SK-N-SH treated with all-trans-retinoic acid at 6 μM for 48 hours (cell line): Measurements from ENCODE around the gene OPA1.

ENCODE experiments used
- ATAC-seq: fragments of 200-7000 bp; cut with Tn5 transposase; 3 replicates; pipeline ENCODE4 v1.9.1; 2020; ENCODE audit warnings: mild to moderate bottlenecking, moderate library complexity
- ARNTL ChIP-seq: fragments of 450-650 bp; formaldehyde crosslinking; IDR thresholded peaks from 2 replicates; pipeline ENCODE4 v1.5.0; 2020; ENCODE audit warnings: low read depth, mild to moderate bottlenecking, moderate library complexity, borderline replicate concordance
- CSDC2 ChIP-seq: fragments of 250-450 bp; sonication (Bioruptor Pico); IDR thresholded peaks from 2 replicates; pipeline ENCODE4 v1.5.0; 2020; ENCODE audit warnings: mild to moderate bottlenecking, moderate library complexity
- ESRRG ChIP-seq: fragments of 250-450 bp; sonication (Bioruptor Pico); IDR thresholded peaks from 2 replicates; pipeline ENCODE4 v1.6.1; 2021; ENCODE audit warnings: mild to moderate bottlenecking
- GLIS3 ChIP-seq: fragments of 250-450 bp; sonication (Bioruptor Pico); IDR thresholded peaks from 2 replicates; pipeline ENCODE4 v1.5.0; 2020; ENCODE audit warnings: mild to moderate bottlenecking, moderate library complexity
- ISL1 ChIP-seq: fragments of 250-450 bp; sonication (Bioruptor Pico); IDR thresholded peaks from 2 replicates; pipeline ENCODE4 v2.1.2; 2022; ENCODE audit warnings: mild to moderate bottlenecking, moderate library complexity
- OSR1 ChIP-seq: fragments of 250-450 bp; sonication (Bioruptor Pico); IDR thresholded peaks from 2 replicates; pipeline ENCODE4 v1.8.0; 2022; ENCODE audit warnings: moderate library complexity, mild to moderate bottlenecking, inconsistent platforms
- RARB ChIP-seq: fragments of 250-450 bp; sonication (Bioruptor Pico); IDR thresholded peaks from 2 replicates; pipeline ENCODE4 v1.8.0; 2021; ENCODE audit warnings: mild to moderate bottlenecking, moderate library complexity
- SNAI2 ChIP-seq: fragments of 250-450 bp; sonication (Bioruptor Pico); IDR thresholded peaks from 2 replicates; pipeline ENCODE4 v1.5.0; 2020; ENCODE audit warnings: mild to moderate bottlenecking, moderate library complexity
- TCF4 ChIP-seq: fragments of 250-450 bp; sonication (Bioruptor Pico); IDR thresholded peaks from 2 replicates; pipeline ENCODE4 v1.8.0; 2021; ENCODE audit warnings: mild to moderate bottlenecking, moderate library complexity, borderline replicate concordance
- TOX ChIP-seq: fragments of 250-450 bp; sonication (Bioruptor Pico); IDR thresholded peaks from 2 replicates; pipeline ENCODE4 v1.8.0; 2021; ENCODE audit warnings: mild to moderate bottlenecking, moderate library complexity, borderline replicate concordance
- ZC3H10 ChIP-seq: fragments of 250-450 bp; sonication (Bioruptor Pico); IDR thresholded peaks from 2 replicates; pipeline ENCODE4 v1.5.1; 2021; ENCODE audit warnings: mild to moderate bottlenecking, moderate library complexity
- ZFP30 ChIP-seq: fragments of 450-650 bp; formaldehyde crosslinking; IDR thresholded peaks from 2 replicates; pipeline ENCODE4 v1.5.0; 2022; ENCODE audit warnings: mild to moderate bottlenecking, moderate library complexity
- ZNF565 ChIP-seq: fragments of 450-650 bp; formaldehyde crosslinking; conservative IDR thresholded peaks from 2 replicates; pipeline ENCODE4 v1.5.0; 2020; ENCODE audit warnings: low read depth, mild to moderate bottlenecking, moderate library complexity
- TF ChIP-seq, protein P1 (sequence below): fragments of 250-450 bp; sonication (Bioruptor Pico); IDR thresholded peaks from 2 replicates; pipeline ENCODE4 v1.5.1; 2021; ENCODE audit warnings: mild to moderate bottlenecking, moderate library complexity
- TF ChIP-seq, protein P2 (sequence below): fragments of 250-450 bp; sonication (Bioruptor Pico); IDR thresholded peaks from 2 replicates; pipeline ENCODE4 v1.5.0; 2020; ENCODE audit warnings: mild to moderate bottlenecking, moderate library complexity
- TF ChIP-seq, protein P3 (sequence below): fragments of 250-450 bp; sonication (Bioruptor Pico); IDR thresholded peaks from 2 replicates; pipeline ENCODE4 v1.5.1; 2020; ENCODE audit warnings: low read depth, mild to moderate bottlenecking, moderate library complexity
- TF ChIP-seq, protein P4 (sequence below): fragments of 250-450 bp; sonication (Bioruptor Pico); IDR thresholded peaks from 2 replicates; pipeline ENCODE4 v1.8.0; 2020; ENCODE audit warnings: mild to moderate bottlenecking, moderate library complexity, borderline replicate concordance

Gene OPA1

DNA sequence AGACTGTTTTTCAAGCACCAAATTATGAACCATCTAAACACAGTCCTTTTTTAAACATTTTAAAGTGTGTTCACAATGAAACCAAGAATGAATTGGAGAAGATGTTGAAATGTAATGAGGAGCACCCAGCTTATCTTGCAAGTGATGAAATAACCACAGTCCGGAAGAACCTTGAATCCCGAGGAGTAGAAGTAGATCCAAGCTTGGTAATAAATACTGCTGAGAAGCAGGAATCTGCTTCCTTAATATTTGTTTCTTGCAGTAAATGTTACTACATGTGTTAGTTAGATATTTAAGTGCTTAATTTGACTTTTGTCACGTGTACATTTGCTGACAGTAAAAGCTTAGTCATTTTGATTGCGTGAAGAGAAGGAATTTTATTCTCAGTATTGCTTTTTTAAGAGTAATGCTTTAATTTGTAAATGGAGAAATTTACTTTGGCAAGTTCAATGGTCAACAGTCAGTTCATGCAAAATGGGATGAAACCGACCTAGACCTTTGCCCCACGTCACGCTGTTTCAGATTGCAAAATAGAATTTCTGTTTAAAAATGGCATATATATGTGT, 69.8 kb downstream of the OPA1 start:
- ATAC-seq, result no peak
- TF ChIP-seq, protein P1, sequence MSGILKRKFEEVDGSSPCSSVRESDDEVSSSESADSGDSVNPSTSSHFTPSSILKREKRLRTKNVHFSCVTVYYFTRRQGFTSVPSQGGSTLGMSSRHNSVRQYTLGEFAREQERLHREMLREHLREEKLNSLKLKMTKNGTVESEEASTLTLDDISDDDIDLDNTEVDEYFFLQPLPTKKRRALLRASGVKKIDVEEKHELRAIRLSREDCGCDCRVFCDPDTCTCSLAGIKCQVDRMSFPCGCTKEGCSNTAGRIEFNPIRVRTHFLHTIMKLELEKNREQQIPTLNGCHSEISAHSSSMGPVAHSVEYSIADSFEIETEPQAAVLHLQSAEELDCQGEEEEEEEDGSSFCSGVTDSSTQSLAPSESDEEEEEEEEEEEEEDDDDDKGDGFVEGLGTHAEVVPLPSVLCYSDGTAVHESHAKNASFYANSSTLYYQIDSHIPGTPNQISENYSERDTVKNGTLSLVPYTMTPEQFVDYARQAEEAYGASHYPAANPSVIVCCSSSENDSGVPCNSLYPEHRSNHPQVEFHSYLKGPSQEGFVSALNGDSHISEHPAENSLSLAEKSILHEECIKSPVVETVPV (CRISPR knock-in tag), result no peak
- TF ChIP-seq ISL1 (CRISPR knock-in tag) (no peak), CSDC2 (CRISPR knock-in tag) (no peak), TOX (CRISPR knock-in tag) (no peak), RARB (CRISPR knock-in tag) (no peak), SNAI2 (CRISPR knock-in tag) (no peak), ZFP30 (CRISPR knock-in tag) (no peak), ZC3H10 (CRISPR knock-in tag) (no peak), ESRRG (no peak), GLIS3 (no peak)
- TF ChIP-seq, protein P2, sequence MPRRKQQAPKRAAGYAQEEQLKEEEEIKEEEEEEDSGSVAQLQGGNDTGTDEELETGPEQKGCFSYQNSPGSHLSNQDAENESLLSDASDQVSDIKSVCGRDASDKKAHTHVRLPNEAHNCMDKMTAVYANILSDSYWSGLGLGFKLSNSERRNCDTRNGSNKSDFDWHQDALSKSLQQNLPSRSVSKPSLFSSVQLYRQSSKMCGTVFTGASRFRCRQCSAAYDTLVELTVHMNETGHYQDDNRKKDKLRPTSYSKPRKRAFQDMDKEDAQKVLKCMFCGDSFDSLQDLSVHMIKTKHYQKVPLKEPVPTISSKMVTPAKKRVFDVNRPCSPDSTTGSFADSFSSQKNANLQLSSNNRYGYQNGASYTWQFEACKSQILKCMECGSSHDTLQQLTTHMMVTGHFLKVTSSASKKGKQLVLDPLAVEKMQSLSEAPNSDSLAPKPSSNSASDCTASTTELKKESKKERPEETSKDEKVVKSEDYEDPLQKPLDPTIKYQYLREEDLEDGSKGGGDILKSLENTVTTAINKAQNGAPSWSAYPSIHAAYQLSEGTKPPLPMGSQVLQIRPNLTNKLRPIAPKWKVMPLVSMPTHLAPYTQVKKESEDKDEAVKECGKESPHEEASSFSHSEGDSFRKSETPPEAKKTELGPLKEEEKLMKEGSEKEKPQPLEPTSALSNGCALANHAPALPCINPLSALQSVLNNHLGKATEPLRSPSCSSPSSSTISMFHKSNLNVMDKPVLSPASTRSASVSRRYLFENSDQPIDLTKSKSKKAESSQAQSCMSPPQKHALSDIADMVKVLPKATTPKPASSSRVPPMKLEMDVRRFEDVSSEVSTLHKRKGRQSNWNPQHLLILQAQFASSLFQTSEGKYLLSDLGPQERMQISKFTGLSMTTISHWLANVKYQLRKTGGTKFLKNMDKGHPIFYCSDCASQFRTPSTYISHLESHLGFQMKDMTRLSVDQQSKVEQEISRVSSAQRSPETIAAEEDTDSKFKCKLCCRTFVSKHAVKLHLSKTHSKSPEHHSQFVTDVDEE (CRISPR knock-in tag), result no peak

DNA sequence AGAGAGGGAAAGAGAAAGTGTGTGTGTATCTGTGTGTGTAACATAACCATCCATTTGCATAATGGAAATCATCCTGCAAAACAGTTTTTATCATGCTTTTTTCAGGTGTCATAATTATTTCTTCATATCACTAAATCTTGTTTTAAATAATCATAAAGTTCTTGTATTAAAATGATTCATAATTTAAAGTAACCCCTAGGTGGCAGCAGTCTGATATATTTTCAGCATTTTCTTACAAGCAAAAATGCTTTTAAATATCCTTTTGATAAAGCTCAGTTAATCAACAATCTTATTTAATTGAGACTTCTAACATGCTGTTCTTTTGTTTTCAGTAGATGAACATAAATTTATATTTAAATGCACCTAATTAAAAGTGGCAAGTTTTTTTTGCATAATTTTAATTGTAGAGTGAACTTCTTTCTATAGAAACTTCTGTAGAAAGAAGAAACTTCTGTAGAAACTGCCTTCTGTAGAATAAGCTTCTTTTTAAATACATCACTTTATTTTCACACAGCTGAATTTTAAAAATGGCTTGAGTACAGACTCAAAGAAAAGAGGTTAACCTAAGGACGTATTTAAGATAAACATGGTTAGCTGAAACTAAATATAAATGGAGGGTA, 72.5 kb downstream of the OPA1 start:
- no peak for TF ChIP-seq ISL1 (CRISPR knock-in tag)
- TF ChIP-seq OSR1 (CRISPR knock-in tag), result no peak
- TF ChIP-seq, protein P2 (CRISPR knock-in tag), result no peak
- TF ChIP-seq RARB (CRISPR knock-in tag), result no peak
- TF ChIP-seq ZNF565 (CRISPR knock-in tag), result no peak
- TF ChIP-seq, all 23 proteins: peak for 0
- ATAC-seq, result no peak

DNA sequence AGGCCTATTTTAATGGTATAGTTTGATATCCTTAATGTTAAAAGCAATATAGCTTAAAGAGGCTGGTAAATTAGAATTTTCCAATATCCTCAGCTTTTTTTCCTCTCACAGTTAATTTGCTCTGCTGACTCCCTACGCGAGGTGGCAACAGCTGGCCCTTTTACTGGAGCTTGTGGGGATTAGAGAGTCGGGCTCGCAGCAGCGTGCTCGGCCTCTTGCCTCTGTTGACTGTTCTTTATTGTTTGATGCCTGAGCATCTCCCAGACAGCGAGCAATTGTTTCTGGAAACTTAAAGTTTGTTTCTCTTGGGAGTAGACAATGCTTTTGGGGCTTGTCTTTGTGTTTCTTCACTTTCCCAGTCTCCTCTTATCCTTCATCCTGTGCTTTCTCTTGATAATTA, 80.8 kb downstream of the OPA1 start:
- TF ChIP-seq, protein P3, sequence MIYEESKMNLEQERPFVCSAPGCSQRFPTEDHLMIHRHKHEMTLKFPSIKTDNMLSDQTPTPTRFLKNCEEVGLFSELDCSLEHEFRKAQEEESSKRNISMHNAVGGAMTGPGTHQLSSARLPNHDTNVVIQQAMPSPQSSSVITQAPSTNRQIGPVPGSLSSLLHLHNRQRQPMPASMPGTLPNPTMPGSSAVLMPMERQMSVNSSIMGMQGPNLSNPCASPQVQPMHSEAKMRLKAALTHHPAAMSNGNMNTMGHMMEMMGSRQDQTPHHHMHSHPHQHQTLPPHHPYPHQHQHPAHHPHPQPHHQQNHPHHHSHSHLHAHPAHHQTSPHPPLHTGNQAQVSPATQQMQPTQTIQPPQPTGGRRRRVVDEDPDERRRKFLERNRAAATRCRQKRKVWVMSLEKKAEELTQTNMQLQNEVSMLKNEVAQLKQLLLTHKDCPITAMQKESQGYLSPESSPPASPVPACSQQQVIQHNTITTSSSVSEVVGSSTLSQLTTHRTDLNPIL, result no peak
- TF ChIP-seq ZFP30 (CRISPR knock-in tag), result no peak
- no peak for ATAC-seq

DNA sequence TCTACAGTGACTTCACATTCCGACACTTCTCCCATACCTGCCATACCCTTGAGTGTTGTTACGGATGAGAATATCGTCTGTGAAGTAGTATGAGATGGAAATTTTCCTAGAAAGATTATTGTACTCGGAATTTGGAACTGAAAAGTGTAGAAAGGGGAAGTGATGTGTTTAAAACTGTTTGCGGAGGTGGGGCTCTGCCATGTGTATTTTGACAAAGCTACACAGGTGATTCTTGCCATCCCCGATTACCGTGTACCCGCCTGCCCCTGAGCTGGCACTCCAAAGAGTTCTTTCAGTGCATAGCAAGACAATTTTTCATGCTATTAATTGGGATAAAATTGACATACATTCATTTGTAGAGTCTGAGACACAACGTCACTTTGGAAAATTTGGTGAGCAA, 81.7 kb downstream of the OPA1 start:
- ATAC-seq, result no peak
- TF ChIP-seq, protein P4, sequence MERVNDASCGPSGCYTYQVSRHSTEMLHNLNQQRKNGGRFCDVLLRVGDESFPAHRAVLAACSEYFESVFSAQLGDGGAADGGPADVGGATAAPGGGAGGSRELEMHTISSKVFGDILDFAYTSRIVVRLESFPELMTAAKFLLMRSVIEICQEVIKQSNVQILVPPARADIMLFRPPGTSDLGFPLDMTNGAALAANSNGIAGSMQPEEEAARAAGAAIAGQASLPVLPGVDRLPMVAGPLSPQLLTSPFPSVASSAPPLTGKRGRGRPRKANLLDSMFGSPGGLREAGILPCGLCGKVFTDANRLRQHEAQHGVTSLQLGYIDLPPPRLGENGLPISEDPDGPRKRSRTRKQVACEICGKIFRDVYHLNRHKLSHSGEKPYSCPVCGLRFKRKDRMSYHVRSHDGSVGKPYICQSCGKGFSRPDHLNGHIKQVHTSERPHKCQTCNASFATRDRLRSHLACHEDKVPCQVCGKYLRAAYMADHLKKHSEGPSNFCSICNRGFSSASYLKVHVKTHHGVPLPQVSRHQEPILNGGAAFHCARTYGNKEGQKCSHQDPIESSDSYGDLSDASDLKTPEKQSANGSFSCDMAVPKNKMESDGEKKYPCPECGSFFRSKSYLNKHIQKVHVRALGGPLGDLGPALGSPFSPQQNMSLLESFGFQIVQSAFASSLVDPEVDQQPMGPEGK, result no peak
- TF ChIP-seq, protein P2 (CRISPR knock-in tag), result no peak
- TF ChIP-seq OSR1 (CRISPR knock-in tag), result no peak
- TF ChIP-seq ZFP30 (CRISPR knock-in tag), result no peak
- no peak for TF ChIP-seq ARNTL (CRISPR knock-in tag)
- TF ChIP-seq, protein P3, result no peak
- no peak for TF ChIP-seq ZNF565 (CRISPR knock-in tag)
- no peak for TF ChIP-seq ESRRG
- no peak for TF ChIP-seq ISL1 (CRISPR knock-in tag)
- no peak for TF ChIP-seq GLIS3
- no peak for TF ChIP-seq TCF4 (CRISPR knock-in tag)
- no peak for TF ChIP-seq SNAI2 (CRISPR knock-in tag)
